DOHH2 (cell line): ENCODE data around the gene ANKRD55.
"Not testable (repeated sequence)": the region's sequence is repeated elsewhere in the genome, so short reads cannot be mapped to it uniquely, and the experiment has no call there.

Source experiments
- H3F3A ChIP-seq: fragments of 200-600 bp; sonication (generic), shearing (Covaris generic); 2 replicates; pipeline ENCODE4 v1.6.0; 2016; ENCODE audit warnings: antibody characterized with exemption, mild to moderate bottlenecking; ENCODE audit not compliant: control insufficient read depth, insufficient read depth
- H3K27ac ChIP-seq: fragments of 200-600 bp; sonication (generic); 2 replicates; pipeline ENCODE4 v1.5.1; 2014; ENCODE audit warnings: low read depth, mild to moderate bottlenecking, low read length, moderate library complexity
- H3K27me3 ChIP-seq: fragments of 200-600 bp; sonication (generic); 2 replicates; pipeline ENCODE4 v1.6.1; 2014; ENCODE audit warnings: mild to moderate bottlenecking, low read length, mixed read lengths; ENCODE audit not compliant: control insufficient read depth
- H3K36me3 ChIP-seq: fragments of 200-600 bp; sonication (generic); 2 replicates; pipeline ENCODE4 v1.6.1; 2014; ENCODE audit warnings: mild to moderate bottlenecking, low read length, moderate library complexity, mixed read lengths; ENCODE audit not compliant: control insufficient read depth
- H3K4me1 ChIP-seq: fragments of 200-600 bp; sonication (generic); 2 replicates; pipeline ENCODE4 v1.6.1; 2014; ENCODE audit warnings: mild to moderate bottlenecking, low read length, mixed read lengths; ENCODE audit not compliant: control insufficient read depth
- H3K4me2 ChIP-seq: fragments of 200-600 bp; sonication (generic); 2 replicates; pipeline ENCODE4 v1.6.0; 2014; ENCODE audit warnings: mild to moderate bottlenecking, low read length, moderate library complexity
- H3K4me3 ChIP-seq: fragments of 200-600 bp; sonication (generic); 2 replicates; pipeline ENCODE4 v1.5.1; 2014; ENCODE audit warnings: mild to moderate bottlenecking, low read length, mixed read lengths
- H3K79me2 ChIP-seq: fragments of 200-600 bp; sonication (generic); 2 replicates; pipeline ENCODE4 v1.6.1; 2014; ENCODE audit warnings: mild to moderate bottlenecking, low read length, mixed read lengths; ENCODE audit not compliant: control insufficient read depth
- H3K9me2 ChIP-seq: fragments of 200-600 bp; sonication (generic); replicated peaks from 2 replicates; pipeline ENCODE4 v1.6.1; 2014; ENCODE audit warnings: mild to moderate bottlenecking, low read length, mixed read lengths; ENCODE audit not compliant: control insufficient read depth
- H3K9me3 ChIP-seq: fragments of 200-600 bp; sonication (generic); 2 replicates; pipeline ENCODE4 v1.6.1; 2014; ENCODE audit warnings: antibody characterized with exemption, low read length, mixed read lengths; ENCODE audit not compliant: control insufficient read depth, insufficient read depth
- H4K20me1 ChIP-seq: fragments of 200-600 bp; sonication (generic); 2 replicates; pipeline ENCODE4 v1.6.0; 2014; ENCODE audit warnings: low read depth, mild to moderate bottlenecking, antibody characterized with exemption, low read length, moderate library complexity; ENCODE audit not compliant: control insufficient read depth, insufficient read depth
- CTCF ChIP-seq: fragments of 200-600 bp; sonication (generic); IDR thresholded peaks from one replicate; pipeline ENCODE4 v1.5.1; 2014; ENCODE audit warnings: antibody characterized with exemption, mild to moderate bottlenecking, low read depth, low read length; ENCODE audit not compliant: poor library complexity, severe bottlenecking
- EZH2phosphoT487 ChIP-seq: fragments of 200-600 bp; sonication (generic); IDR thresholded peaks from 2 replicates; pipeline ENCODE4 v1.6.1; 2017; ENCODE audit warnings: borderline replicate concordance, mild to moderate bottlenecking, antibody characterized with exemption, low read length, moderate library complexity, mixed read lengths

The ANKRD55 gene

GRCh38 chr5:56126487-56127179 is 106.5 kb downstream of the ANKRD55 start:
- Histone ChIP-seq H3K27me3 (no peaks in the 10 kb centered on the region), H3K27ac (no peak overlapping the region), H3K4me1 (no peaks in the 10 kb centered on the region), H3K79me2 (no peaks in the 10 kb centered on the region), H3K9me3 (no peaks in the 10 kb centered on the region), H3K4me2 (no peak overlapping the region), H3F3A (no peaks in the 10 kb centered on the region), H3K36me3 (no peaks in the 10 kb centered on the region), H3K4me3 (no peak overlapping the region), H3K9me2 (no peaks in the 10 kb centered on the region), H4K20me1 (no peaks in the 10 kb centered on the region)
- no peak for TF ChIP-seq EZH2phosphoT487
- no peak for TF ChIP-seq CTCF

DNA sequence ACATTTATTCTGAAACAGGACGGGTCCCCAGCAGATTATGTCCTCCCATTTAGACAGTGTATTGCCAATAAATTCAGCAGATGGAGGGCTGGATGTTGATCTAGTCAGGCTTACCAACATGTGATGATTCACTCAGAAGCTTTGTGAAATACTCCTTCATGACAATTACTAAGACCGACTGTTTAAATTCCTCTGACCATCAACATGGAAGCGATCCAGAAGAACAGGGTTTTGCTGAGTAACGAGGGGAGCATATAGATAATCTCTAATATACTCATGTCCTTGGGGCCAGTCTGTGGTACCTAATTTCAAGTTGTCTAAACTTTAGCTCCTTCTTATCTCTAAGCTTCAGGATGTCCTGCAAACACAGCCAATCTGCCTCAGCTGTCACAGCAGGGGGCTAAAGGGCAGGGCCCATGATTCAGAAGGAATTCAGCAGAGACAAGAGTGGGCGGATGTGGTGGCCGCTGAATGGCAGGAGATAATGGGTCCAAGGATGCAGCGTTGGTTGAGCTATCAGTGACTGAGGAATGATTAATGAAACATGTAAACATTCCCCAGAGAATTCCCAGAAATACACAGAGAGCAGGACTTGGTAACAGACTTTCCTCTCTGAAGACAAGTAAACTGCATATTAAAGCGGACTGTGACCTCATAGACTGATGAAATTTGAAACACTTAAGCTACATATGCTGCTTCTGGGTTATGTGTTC is 109.4 kb downstream of the ANKRD55 start:
- Histone ChIP-seq H3K27me3 (no peaks in the 10 kb centered on the region), H3K9me2 (no peaks in the 10 kb centered on the region), H3K4me1 (no peaks in the 10 kb centered on the region), H3F3A (no peaks in the 10 kb centered on the region), H3K79me2 (no peaks in the 10 kb centered on the region), H3K9me3 (no peaks in the 10 kb centered on the region), H3K36me3 (no peaks in the 10 kb centered on the region), H3K4me3 (no peak overlapping the region), H3K4me2 (no peak overlapping the region), H4K20me1 (no peaks in the 10 kb centered on the region), H3K27ac (no peak overlapping the region)
- TF ChIP-seq CTCF (no peak), EZH2phosphoT487 (no peak)

DNA sequence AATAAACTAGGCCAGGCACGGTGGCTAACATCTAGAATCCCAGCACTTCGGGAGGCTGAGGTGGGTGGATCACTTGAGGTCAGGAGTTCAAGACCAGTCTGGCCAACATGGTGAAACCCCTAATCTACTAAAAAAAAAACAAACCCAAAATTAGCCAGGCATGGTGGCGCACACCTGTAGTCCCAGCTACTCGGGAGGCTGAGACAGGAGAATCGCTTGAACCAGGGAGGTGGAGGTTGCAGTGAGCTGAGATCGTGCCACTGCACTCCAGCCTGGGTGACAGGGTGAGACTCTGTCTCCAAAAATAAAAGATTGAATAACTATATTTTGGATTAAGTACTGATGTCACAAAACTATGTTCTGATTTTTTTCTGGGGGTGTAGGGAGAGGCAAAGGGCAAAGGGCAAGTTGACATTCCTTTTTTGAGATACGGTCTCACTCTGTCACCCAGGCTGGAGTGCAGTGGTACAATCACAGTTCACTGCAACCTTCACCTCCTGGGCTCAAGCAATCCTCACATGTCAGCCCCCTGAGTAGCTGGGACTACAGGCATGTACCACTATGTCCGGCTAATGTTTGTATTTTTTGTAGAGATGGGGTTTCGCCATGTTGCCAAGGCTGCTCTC is 110.7 kb downstream of the ANKRD55 start:
- not testable (repeated sequence) for H3K4me2 ChIP-seq, H3K4me3 ChIP-seq, H3K9me3 ChIP-seq, H3K79me2 ChIP-seq, H3K4me1 ChIP-seq, H4K20me1 ChIP-seq, H3F3A ChIP-seq, H3K27me3 ChIP-seq, H3K36me3 ChIP-seq, H3K27ac ChIP-seq, H3K9me2 ChIP-seq

DNA sequence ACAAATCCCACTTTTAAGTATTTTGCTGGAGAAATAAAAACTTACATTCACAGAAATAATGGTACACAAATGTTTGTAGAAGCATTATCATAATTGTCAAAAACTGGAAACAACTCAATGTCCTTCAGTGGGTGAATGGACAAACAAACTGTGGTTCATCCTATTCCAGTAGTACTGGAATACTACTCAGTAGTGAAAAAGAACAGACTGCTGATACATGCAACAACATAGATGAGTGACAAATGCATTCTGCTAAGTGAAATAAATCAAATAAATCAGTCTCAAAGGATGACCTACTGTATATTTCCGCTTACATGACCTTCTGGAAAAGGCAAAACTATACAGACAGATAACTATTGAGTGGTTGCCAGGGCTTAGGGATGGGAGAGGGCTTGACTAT is 114.1 kb downstream of the ANKRD55 start:
- TF ChIP-seq CTCF (no peak), EZH2phosphoT487 (no peak)
- H3K27me3 ChIP-seq, result no peaks in the 10 kb centered on the region
- H3K9me3 ChIP-seq, result no peaks in the 10 kb centered on the region
- no peaks in the 10 kb centered on the region for H3F3A ChIP-seq
- no peaks in the 10 kb centered on the region for H3K79me2 ChIP-seq
- no peaks in the 10 kb centered on the region for H3K4me1 ChIP-seq
- H3K9me2 ChIP-seq, result no peaks in the 10 kb centered on the region
- H3K36me3 ChIP-seq, result no peaks in the 10 kb centered on the region
- no peak overlapping the region for H3K27ac ChIP-seq
- no peak overlapping the region for H3K4me2 ChIP-seq
- H3K4me3 ChIP-seq, result no peak overlapping the region
- no peaks in the 10 kb centered on the region for H4K20me1 ChIP-seq
